ENCODE measurements around the gene RARA.

DNA sequence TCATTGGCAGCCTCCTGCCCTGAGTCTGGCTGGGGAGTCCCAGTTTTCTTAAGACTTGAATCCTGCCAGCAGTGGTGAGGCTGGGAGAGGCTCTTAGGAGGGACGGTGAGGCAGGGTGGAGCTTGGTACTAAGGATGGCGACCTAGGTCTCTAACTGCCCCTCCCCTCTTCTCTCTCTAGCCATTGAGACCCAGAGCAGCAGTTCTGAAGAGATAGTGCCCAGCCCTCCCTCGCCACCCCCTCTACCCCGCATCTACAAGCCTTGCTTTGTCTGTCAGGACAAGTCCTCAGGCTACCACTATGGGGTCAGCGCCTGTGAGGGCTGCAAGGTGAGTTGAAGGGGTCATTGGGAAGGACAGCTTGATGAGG is 39.1 kb downstream of the RARA start:
- TF ChIP-seq, protein P1, sequence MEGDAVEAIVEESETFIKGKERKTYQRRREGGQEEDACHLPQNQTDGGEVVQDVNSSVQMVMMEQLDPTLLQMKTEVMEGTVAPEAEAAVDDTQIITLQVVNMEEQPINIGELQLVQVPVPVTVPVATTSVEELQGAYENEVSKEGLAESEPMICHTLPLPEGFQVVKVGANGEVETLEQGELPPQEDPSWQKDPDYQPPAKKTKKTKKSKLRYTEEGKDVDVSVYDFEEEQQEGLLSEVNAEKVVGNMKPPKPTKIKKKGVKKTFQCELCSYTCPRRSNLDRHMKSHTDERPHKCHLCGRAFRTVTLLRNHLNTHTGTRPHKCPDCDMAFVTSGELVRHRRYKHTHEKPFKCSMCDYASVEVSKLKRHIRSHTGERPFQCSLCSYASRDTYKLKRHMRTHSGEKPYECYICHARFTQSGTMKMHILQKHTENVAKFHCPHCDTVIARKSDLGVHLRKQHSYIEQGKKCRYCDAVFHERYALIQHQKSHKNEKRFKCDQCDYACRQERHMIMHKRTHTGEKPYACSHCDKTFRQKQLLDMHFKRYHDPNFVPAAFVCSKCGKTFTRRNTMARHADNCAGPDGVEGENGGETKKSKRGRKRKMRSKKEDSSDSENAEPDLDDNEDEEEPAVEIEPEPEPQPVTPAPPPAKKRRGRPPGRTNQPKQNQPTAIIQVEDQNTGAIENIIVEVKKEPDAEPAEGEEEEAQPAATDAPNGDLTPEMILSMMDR (IDR thresholded peaks at IDR 0.05; ENCODE audit: borderline replicate concordance, extremely low read depth, low read length, poor library complexity, severe bottlenecking) = no peak
- TF ChIP-seq EZH2 (IDR thresholded peaks at IDR 0.05; ENCODE audit: borderline replicate concordance, low read depth, low read length, severe bottlenecking) = no peak
